ENCODE data around the gene USHBP1.

GRCh38 chr19:17213334-17213733, 51.2 kb downstream of the USHBP1 start:
- no peak for TF ChIP-seq CTCF (IDR thresholded peaks at IDR 0.05; ENCODE audit: poor library complexity, severe bottlenecking)
- TF ChIP-seq POLR2AphosphoS5 (IDR thresholded peaks at IDR 0.05) = no peak
- TF ChIP-seq EP300 (conservative IDR thresholded peaks at IDR 0.05; ENCODE audit: poor library complexity, severe bottlenecking) = no peak
- TF ChIP-seq EZH2 (IDR thresholded peaks at IDR 0.05; ENCODE audit: borderline replicate concordance, insufficient read depth, low read length, poor library complexity, severe bottlenecking) = no peak
- TF ChIP-seq TAF1 (IDR thresholded peaks at IDR 0.05; ENCODE audit: low read depth) = no peak
- no peak for TF ChIP-seq REST (IDR thresholded peaks at IDR 0.05; ENCODE audit: borderline replicate concordance)
